Measurements from ENCODE around the gene CPNE5. TPM values are rescaled to one million over a fixed set of nuclear protein-coding genes. Genes with fewer than 3 reads are reported as not detected.

The CPNE5 gene
- total RNA-seq, 1 donor from 2014 or later = 2.7 TPM

- intact Hi-C loops (cut with micrococcal nuclease) = no loop called here
These were observed 2.9 kb downstream of the CPNE5 start for GRCh38 chr6:36836111-36837021.

GRCh38 chr6:36834576-36835341, 4.5 kb downstream of the CPNE5 start:
- intact Hi-C loops (cut with micrococcal nuclease) = no loop called here

- intact Hi-C loops (cut with micrococcal nuclease) = no loop called here
These were observed 6.0 kb downstream of the CPNE5 start for GRCh38 chr6:36833182-36833789.

GRCh38 chr6:36832313-36832712, 6.9 kb downstream of the CPNE5 start:
- intact Hi-C loops (cut with micrococcal nuclease) = no loop called here

GRCh38 chr6:36830577-36830976, 8.7 kb downstream of the CPNE5 start:
- intact Hi-C loops (cut with micrococcal nuclease) = no loop called here

GRCh38 chr6:36829919-36830544, 9.2 kb downstream of the CPNE5 start:
- intact Hi-C loops (cut with micrococcal nuclease) = no loop called here

- intact Hi-C loops (cut with micrococcal nuclease) = no loop called here
These were observed 11.8 kb downstream of the CPNE5 start for GRCh38 chr6:36827261-36828079.

GRCh38 chr6:36826520-36827227, 12.6 kb downstream of the CPNE5 start:
- intact Hi-C loops (cut with micrococcal nuclease) = no loop called here

- intact Hi-C loops (cut with micrococcal nuclease) = no loop called here
These were observed 13.2 kb downstream of the CPNE5 start for GRCh38 chr6:36825994-36826393.

- intact Hi-C loops (cut with micrococcal nuclease) = no loop called here
These were observed 13.8 kb downstream of the CPNE5 start for GRCh38 chr6:36825452-36825851.

- intact Hi-C loops (cut with micrococcal nuclease) = no loop called here
These were observed 15.0 kb downstream of the CPNE5 start for GRCh38 chr6:36824253-36824652.

GRCh38 chr6:36823421-36824096, 15.7 kb downstream of the CPNE5 start:
- intact Hi-C loops (cut with micrococcal nuclease) = no loop called here

GRCh38 chr6:36822506-36823269, 16.6 kb downstream of the CPNE5 start:
- intact Hi-C loops (cut with micrococcal nuclease) = no loop called here

GRCh38 chr6:36821581-36822335, 17.5 kb downstream of the CPNE5 start:
- intact Hi-C loops (cut with micrococcal nuclease) = no loop called here

- intact Hi-C loops (cut with micrococcal nuclease) = no loop called here
These were observed 18.3 kb downstream of the CPNE5 start for GRCh38 chr6:36820700-36821580.

- intact Hi-C loops (cut with micrococcal nuclease) = no loop called here
These were observed 20.5 kb downstream of the CPNE5 start for GRCh38 chr6:36818756-36819155.

GRCh38 chr6:36817847-36818246, 21.4 kb downstream of the CPNE5 start:
- intact Hi-C loops (cut with micrococcal nuclease) = no loop called here
